Left ventricle myocardium inferior (tissue), 1 donor: ENCODE results near the gene MEIS3. TPM values are rescaled to one million over a fixed set of nuclear protein-coding genes. Genes with fewer than 3 reads are reported as not detected.

Experiments used
- DNase-seq: peaks from one replicate; pipeline ENCODE4 v3.0.0-alpha.2; 2020
- H3K27ac ChIP-seq: fragments of 200-600 bp; replicated peaks from 2 replicates; pipeline ENCODE4 v1.8.0; 2021
- H3K27me3 ChIP-seq: fragments of 200-600 bp; 2 replicates; pipeline ENCODE4 v1.8.0; 2021; ENCODE audit warnings: low read depth
- H3K36me3 ChIP-seq: fragments of 200-600 bp; 2 replicates; pipeline ENCODE4 v1.8.0; 2021
- H3K4me1 ChIP-seq: fragments of 200-600 bp; 2 replicates; pipeline ENCODE4 v1.8.0; 2021
- H3K4me3 ChIP-seq: fragments of 200-600 bp; 2 replicates; pipeline ENCODE4 v1.8.0; 2021; ENCODE audit warnings: mild to moderate bottlenecking, moderate library complexity
- H3K9me3 ChIP-seq: fragments of 200-600 bp; replicated peaks from 2 replicates; pipeline ENCODE4 v1.8.0; 2021
- CTCF ChIP-seq: fragments of 200-600 bp; IDR thresholded peaks from 2 replicates; pipeline ENCODE4 v1.8.0; 2021; ENCODE audit warnings: antibody characterized with exemption, mild to moderate bottlenecking, borderline replicate concordance
- intact Hi-C: fragments of 100-400 bp; cut with micrococcal nuclease; formaldehyde crosslinking; loops from one replicate; pipeline ENCODE4 v1.11.0; 2022
- total RNA-seq: library from RNA; stranded (reverse); fragmentation: NEBNext Ultra II Directional; extraction: Animal tissue kit (Norgen Biotek cat#: 25700); gene quantifications from one replicate; pipeline ENCODE4 v1.2.1, GENCODE V29; 2021
- donor health status: DM: no; HTN: yes; CAD: no; lungs with severe emphysema.

Gene MEIS3
- total RNA-seq, 1 donor from 2014 or later, result 3.2 TPM

DNA sequence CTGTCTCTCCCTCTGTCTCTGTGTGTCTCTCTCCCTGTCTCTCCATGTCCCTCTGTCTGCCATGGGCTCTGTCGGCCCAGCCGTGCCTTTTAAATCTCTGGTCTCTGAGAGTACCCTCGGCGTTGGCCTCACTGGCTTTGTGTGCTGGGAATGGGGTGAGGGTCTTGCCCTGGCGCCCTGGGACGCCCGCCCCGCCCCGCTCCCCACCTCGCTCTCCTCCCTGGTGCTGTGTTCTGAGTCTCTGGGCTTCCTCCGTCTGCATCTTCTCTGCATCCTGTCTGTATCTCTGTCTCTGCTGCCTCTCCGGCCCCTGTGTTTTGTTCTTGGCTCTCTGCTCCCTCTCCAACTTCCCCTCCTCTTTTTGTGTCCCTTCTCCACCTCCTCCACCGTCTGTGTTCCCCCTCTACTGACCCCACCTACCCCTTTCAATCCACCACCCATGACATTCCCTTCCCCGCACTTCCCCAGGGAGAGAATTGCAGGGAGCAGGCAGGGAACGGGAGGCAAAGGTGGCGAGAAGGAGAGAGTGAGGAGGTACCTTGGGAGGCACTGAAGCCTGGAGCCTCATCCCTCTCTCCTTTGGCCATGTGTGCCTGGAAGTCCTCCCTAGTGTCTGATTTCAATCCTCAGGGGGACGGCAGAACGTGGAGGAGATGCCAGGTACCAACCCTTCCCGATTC, 4.0 kb upstream of the MEIS3 start:
- peaks cover 97% of the 10 kb centered on the region for H3K27me3 ChIP-seq
- intact Hi-C loops, result loop anchor here (10.0 kb wide), 1 partner anchor 129 kb away; no protein-coding TSS in a partner anchor
- no peak for DNase-seq
- no peak overlapping the region for H3K4me3 ChIP-seq
- H3K27ac ChIP-seq, result no peak overlapping the region
- H3K9me3 ChIP-seq, result no peaks in the 10 kb centered on the region
- no peaks in the 10 kb centered on the region for H3K36me3 ChIP-seq
- no peak for TF ChIP-seq CTCF
- peaks cover 11% of the 10 kb centered on the region for H3K4me1 ChIP-seq

DNA sequence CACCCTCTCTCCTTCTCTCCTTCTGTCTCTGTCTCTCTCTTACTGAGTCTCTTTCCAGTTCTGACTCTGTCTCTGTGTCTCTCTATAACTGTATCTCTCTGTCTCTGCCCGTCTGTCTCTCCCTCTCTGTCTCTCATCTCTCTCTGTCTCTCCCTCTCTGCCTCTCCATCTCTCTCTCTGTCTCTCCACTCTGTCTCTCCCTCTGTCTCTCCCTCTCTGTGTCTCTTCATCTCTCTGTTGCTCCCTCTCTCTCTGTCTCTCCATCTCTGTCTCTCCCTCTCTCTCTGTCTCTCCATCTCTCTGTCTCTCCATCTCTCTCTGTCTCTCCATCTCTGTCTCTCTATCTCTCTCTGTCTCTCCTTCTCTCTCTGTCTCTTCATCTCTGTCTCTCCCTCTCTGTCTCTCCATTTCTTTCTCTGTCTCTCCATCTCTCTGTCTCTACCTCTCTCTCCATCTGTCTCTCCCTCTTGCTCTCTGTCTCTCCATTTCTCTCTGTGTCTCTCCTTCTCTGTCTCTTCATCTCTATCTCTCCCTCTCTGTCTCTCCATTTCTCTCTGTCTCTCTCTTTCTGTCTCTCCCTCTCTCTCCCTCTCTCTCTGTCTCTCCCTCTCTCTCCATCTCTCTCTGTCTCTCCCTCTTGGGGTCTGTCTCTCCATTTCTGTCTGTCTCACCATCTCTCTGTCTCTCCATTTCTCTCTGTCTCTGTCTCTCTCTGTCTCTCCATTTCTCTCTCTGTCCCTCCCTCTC, 3.3 kb upstream of the MEIS3 start:
- peaks cover 8% of the 10 kb centered on the region for H3K4me1 ChIP-seq
- no peaks in the 10 kb centered on the region for H3K9me3 ChIP-seq
- TF ChIP-seq CTCF, result no peak
- DNase-seq, result no peak
- intact Hi-C loops, result loop anchor here (10.0 kb wide), 1 partner anchor 128 kb away; no protein-coding TSS in a partner anchor
- no peaks in the 10 kb centered on the region for H3K36me3 ChIP-seq
- no peak overlapping the region for H3K27ac ChIP-seq
- no peak overlapping the region for H3K4me3 ChIP-seq
- peaks cover 97% of the 10 kb centered on the region for H3K27me3 ChIP-seq

GRCh38 chr19:47421844-47422395, 2.6 kb upstream of the MEIS3 start:
- Histone ChIP-seq H3K27me3 (peaks cover 98% of the 10 kb centered on the region), H3K27ac (no peak overlapping the region), H3K36me3 (no peaks in the 10 kb centered on the region), H3K9me3 (no peaks in the 10 kb centered on the region), H3K4me1 (peaks cover 5% of the 10 kb centered on the region), H3K4me3 (no peak overlapping the region)
- TF ChIP-seq CTCF, result no peak
- intact Hi-C loops, result loop anchor here (10.0 kb wide), 1 partner anchor 127 kb away; no protein-coding TSS in a partner anchor
- no peak for DNase-seq

DNA sequence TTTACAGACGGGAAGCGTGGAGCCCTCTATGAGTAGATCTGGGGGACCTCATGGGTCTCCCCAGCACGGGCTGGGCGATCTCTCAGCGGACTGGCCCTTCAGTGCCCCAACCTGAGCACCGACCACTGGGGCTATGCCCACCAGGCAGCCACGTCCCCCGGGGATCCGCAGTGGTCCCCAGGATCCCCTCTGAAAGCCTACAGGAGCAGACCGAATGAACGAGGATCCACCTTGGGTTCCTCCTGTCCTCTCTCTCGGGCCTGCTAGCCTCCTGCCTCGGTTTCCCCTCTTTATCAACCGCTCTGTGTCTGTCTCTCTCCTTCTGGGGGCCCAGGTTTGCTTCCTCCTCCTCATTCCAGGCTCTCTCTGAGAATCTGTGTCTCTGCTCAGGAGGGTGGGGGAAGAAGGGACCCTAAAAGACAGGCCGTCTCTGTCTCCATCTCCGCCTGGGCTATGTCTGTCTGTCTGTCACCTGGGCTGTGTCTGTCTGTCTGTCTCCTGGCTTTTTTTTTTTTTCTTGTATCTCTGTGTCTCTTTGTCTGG, 2.0 kb upstream of the MEIS3 start:
- intact Hi-C loops, result loop anchor here (10.0 kb wide), 1 partner anchor 127 kb away; no protein-coding TSS in a partner anchor
- DNase-seq, result no peak
- Histone ChIP-seq H3K27ac (no peak overlapping the region), H3K9me3 (no peaks in the 10 kb centered on the region), H3K4me1 (peaks cover 5% of the 10 kb centered on the region), H3K4me3 (no peak overlapping the region), H3K36me3 (no peaks in the 10 kb centered on the region), H3K27me3 (peaks cover 98% of the 10 kb centered on the region)
- TF ChIP-seq CTCF, result no peak

GRCh38 chr19:47419789-47420188, 462 bp upstream of the MEIS3 start:
- TF ChIP-seq CTCF, result no peak
- no peak for DNase-seq
- Histone ChIP-seq H3K27ac (no peak overlapping the region), H3K4me3 (no peak overlapping the region), H3K9me3 (no peaks in the 10 kb centered on the region), H3K4me1 (peaks cover 5% of the 10 kb centered on the region), H3K36me3 (no peaks in the 10 kb centered on the region), H3K27me3 (peaks cover 98% of the 10 kb centered on the region)
- intact Hi-C loops, result loop anchor here (10.0 kb wide), 1 partner anchor 125 kb away; no protein-coding TSS in a partner anchor
